KMS-11 (cell line): Measurements from ENCODE around the gene DIRAS1.

Experiments used
- H2AFZ ChIP-seq: fragments of 200-600 bp; sonication (generic); 2 replicates; pipeline ENCODE4 v1.6.1; 2016; ENCODE audit warnings: antibody characterized with exemption, mixed run types, low read depth
- H3K27ac ChIP-seq: fragments of 200-600 bp; sonication (generic); 2 replicates; pipeline ENCODE4 v1.6.1; 2016; ENCODE audit warnings: mild to moderate bottlenecking, mixed run types
- H3K27me3 ChIP-seq: fragments of 200-600 bp; sonication (generic); 2 replicates; pipeline ENCODE4 v1.6.1; 2017; ENCODE audit warnings: mild to moderate bottlenecking, low read depth, mixed run types, moderate library complexity; ENCODE audit not compliant: insufficient read depth
- H3K36me3 ChIP-seq: fragments of 200-600 bp; sonication (generic); 2 replicates; pipeline ENCODE4 v1.6.1; 2017; ENCODE audit warnings: mild to moderate bottlenecking, mixed run types; ENCODE audit not compliant: insufficient read depth
- H3K4me1 ChIP-seq: fragments of 200-600 bp; sonication (generic); 2 replicates; pipeline ENCODE4 v1.6.1; 2016; ENCODE audit warnings: mild to moderate bottlenecking, low read depth, mixed run types; ENCODE audit not compliant: poor library complexity, severe bottlenecking
- H3K4me2 ChIP-seq: fragments of 200-600 bp; sonication (generic); 2 replicates; pipeline ENCODE4 v1.7.0; 2016; ENCODE audit warnings: mild to moderate bottlenecking, mixed run types
- H3K4me3 ChIP-seq: fragments of 200-600 bp; sonication (generic); IDR thresholded peaks from 2 replicates; pipeline ENCODE4 v1.6.1; 2017; ENCODE audit warnings: low read depth, low read length, mixed read lengths; ENCODE audit not compliant: insufficient read depth
- H3K79me2 ChIP-seq: fragments of 200-600 bp; sonication (generic); 2 replicates; pipeline ENCODE4 v1.6.1; 2016; ENCODE audit warnings: low read depth, mixed run types; ENCODE audit not compliant: insufficient read depth
- H3K9ac ChIP-seq: fragments of 200-600 bp; sonication (generic); 2 replicates; pipeline ENCODE4 v1.6.1; 2016; ENCODE audit warnings: mild to moderate bottlenecking, mixed run types
- H4K20me1 ChIP-seq: fragments of 200-600 bp; sonication (generic); 2 replicates; pipeline ENCODE4 v1.6.1; 2016; ENCODE audit warnings: mild to moderate bottlenecking, mixed run types; ENCODE audit not compliant: insufficient read depth
- CTCF ChIP-seq: fragments of 200-600 bp; sonication (generic); conservative IDR thresholded peaks from 2 replicates; pipeline ENCODE4 v1.6.1; 2017; ENCODE audit warnings: low read depth, mild to moderate bottlenecking, antibody characterized with exemption, low read length, moderate library complexity, mixed read lengths

The DIRAS1 gene

GRCh38 chr19:2759965-2760364, 38.8 kb upstream of the DIRAS1 start:
- Histone ChIP-seq H3K27ac (no peak overlapping the region), H3K4me1 (no peaks in the 10 kb centered on the region), H3K27me3 (no peaks in the 10 kb centered on the region), H3K4me3 (no peak overlapping the region), H3K4me2 (no peak overlapping the region), H2AFZ (no peak overlapping the region), H3K36me3 (no peaks in the 10 kb centered on the region), H3K9ac (no peak overlapping the region), H3K79me2 (no peaks in the 10 kb centered on the region), H4K20me1 (no peaks in the 10 kb centered on the region)
- no peak for TF ChIP-seq CTCF

- Histone ChIP-seq H3K4me1 (no peaks in the 10 kb centered on the region), H3K4me3 (no peak overlapping the region), H4K20me1 (no peaks in the 10 kb centered on the region), H3K27ac (no peak overlapping the region), H3K9ac (no peak overlapping the region), H3K36me3 (no peaks in the 10 kb centered on the region), H3K79me2 (no peaks in the 10 kb centered on the region), H2AFZ (no peak overlapping the region), H3K27me3 (no peaks in the 10 kb centered on the region), H3K4me2 (no peak overlapping the region)
- no peak for TF ChIP-seq CTCF
These were observed 38.2 kb upstream of the DIRAS1 start for GRCh38 chr19:2759362-2759761.

GRCh38 chr19:2758601-2759313, 37.6 kb upstream of the DIRAS1 start:
- no peaks in the 10 kb centered on the region for H3K36me3 ChIP-seq
- TF ChIP-seq CTCF, result no peak
- no peaks in the 10 kb centered on the region for H3K27me3 ChIP-seq
- H3K4me1 ChIP-seq, result no peaks in the 10 kb centered on the region
- no peaks in the 10 kb centered on the region for H3K79me2 ChIP-seq
- H2AFZ ChIP-seq, result no peak overlapping the region
- H3K4me3 ChIP-seq, result no peak overlapping the region
- no peak overlapping the region for H3K27ac ChIP-seq
- no peak overlapping the region for H3K4me2 ChIP-seq
- no peaks in the 10 kb centered on the region for H4K20me1 ChIP-seq
- H3K9ac ChIP-seq, result no peak overlapping the region

GRCh38 chr19:2756921-2757881, 36.0 kb upstream of the DIRAS1 start:
- Histone ChIP-seq H3K4me3 (no peak overlapping the region), H3K4me1 (no peaks in the 10 kb centered on the region), H3K27ac (no peak overlapping the region), H3K27me3 (no peaks in the 10 kb centered on the region), H3K79me2 (no peaks in the 10 kb centered on the region), H3K36me3 (no peaks in the 10 kb centered on the region), H2AFZ (no peak overlapping the region), H3K4me2 (no peak overlapping the region), H4K20me1 (no peaks in the 10 kb centered on the region), H3K9ac (no peak overlapping the region)
- TF ChIP-seq CTCF, result no peak
